Right hindlimb (tissue), 1 donor: ENCODE results near the gene CUEDC1.

Experiments
- DNase-seq: peaks from one replicate; pipeline ENCODE4 v3.0.0-alpha.2; 2018

The CUEDC1 gene

DNA sequence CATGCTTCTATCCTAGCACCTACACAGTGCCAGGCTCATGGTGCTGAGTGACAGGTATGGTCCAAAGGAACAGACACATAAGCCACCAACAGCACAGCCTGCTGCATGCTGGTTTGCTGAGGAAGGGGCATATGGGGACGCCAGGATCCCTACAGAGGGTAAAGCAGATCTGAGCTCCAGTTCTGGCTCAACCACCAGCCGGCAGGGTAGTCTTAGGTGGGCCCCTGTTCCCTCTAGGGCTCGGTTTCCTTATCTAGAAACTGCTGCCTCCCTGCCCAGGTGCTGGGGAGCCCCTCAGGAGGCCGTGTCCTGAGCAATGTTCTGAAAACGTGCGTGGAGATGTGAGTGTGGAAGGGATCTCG, 81.2 kb downstream of the CUEDC1 start:
- DNase-seq: no peak

DNA sequence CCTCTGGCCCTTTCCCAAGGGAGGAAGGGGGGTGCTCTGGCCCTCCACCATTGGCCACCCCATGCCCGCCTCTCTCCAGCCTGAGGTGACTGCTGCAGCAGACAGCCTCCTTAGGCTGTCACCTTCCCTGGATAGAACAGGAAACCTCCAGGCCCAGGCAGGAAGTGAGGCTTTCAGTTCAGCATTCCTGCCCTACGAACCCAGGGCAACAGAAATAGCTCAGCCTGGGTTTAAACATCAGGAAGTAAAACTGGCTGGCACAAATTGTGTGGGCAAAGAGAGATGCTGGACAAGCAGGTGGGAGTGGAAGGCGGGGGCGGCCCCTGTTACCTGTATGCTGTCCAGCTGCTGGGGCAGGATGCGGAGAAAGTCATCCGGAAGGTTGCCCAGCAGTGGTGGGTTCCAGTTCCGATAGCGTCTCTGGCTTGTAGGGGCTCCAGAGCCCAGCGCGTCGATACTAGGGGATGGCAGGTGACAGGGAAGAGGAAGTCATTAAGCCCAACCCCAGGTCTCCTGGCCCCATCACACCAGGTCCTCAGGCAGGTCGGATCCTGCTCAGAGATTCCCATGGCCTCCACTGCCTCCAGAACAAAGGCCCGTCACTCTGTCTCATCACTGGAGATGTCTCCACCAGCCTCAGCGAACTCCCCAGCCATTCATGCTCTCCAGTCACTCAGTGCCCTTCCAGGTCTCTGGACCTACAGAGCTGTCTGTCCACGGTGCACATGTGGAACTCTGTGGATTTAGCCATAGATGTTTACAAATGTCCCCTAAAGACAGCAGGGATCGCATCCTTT, 81.8 kb downstream of the CUEDC1 start:
- DNase-seq: no peak

DNA sequence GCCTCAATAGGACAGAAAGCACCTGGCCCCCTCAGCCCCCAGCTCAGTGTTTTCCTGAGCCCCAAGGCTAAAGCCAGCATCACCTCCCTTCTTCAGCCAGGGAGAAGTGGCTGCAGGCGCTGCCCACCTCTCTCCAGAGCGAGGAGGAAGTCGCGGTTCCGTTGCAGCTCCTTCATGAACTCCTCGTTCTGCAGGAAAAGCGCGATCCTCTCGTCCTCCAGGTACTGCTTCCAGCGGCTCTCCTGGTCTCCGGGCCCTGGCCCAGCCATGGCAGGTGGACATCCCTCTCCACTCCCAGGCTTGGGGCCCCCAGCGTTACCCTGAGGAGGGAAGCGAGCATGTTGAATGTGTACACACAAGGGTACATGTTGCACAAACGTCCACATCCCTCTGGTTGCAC, 82.7 kb downstream of the CUEDC1 start:
- DNase-seq: no peak

DNA sequence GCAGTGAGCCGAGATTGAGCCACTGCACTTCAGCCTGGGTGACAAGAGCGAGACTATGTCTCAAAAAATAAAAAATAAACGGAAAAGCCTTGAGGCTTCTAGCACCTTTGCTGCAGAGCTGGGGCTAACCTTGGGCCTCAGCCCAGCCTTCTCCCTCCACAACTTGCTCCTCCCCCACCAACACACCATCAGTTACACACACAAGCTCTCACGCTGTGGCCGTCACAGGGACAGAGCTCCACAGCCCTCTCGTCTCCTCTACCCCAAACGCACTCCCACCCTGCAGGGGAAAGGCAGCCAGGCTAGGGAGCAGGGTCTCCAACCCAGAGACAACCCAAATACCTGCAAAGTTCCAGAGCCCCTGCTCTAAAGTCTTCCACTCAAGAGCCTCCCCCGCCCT, 83.3 kb downstream of the CUEDC1 start:
- no peak for DNase-seq

DNA sequence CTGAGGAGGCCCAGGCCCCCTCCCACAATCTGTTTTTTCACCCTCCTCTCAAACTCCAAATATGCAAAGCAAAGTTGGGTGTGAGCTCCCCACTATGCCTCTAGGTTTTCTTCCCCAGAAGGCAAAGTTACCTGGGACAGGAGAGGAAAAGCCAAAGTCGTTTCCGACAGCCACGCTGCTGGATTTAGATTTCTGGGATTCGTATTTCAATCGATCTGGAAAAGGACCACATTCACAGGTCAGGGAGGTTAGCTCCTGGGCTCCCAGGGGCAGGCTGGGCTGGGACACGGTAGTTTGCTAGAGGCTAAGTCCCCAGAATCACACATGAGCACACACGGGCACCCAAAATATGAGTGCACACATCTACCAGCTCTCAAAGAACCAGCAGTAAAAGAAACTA, 84.1 kb downstream of the CUEDC1 start:
- DNase-seq: no peak

- no peak for DNase-seq
Observed at GRCh38 chr17:57870283-57870635, 85.0 kb downstream of the CUEDC1 start.

GRCh38 chr17:57869617-57870282, 85.5 kb downstream of the CUEDC1 start:
- no peak for DNase-seq

- no peak for DNase-seq
Observed at GRCh38 chr17:57868910-57869616, 86.1 kb downstream of the CUEDC1 start.

DNA sequence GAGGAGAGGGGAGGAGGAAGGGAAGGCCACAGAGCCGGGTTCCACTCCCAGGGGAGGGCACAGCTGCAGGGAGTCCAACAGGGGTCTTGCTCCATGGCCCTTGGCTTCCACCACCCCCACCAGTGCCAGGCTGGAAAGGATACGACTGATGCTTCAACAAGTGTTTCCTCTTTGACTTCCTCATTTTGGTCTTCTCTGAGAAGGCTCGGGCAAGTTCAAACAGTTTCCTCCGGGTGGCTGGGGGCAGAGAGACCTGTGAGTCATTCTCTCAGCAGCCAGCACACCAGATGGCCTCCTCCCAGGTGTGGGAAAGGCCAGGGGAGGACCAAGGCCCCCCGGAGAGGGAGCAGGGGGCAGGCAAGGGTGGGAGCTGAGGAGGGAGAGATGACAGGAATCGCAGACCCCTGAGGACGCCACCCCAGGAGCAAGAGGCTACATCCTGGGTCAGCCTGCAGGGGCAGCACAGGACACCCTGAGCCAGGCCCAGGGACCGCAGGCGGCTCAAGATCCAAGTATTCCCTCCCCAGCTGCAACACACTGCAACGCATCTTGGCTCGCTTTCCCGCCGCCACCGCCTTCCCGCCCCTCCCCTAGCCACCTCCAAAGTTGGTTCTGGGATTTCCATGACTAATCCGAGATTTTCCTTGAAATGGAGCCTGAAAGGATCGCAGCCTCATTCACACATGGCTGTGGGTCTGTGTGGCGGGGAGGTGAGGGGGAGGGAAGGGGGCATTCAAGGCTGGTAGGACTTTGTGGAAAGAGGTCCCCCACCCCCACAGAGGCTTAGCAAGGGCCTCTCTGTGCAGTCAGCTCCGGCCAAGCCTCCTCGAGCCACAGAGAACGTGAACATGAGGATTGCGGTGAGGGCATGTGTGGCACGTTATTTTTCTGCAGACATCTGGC, 87.0 kb downstream of the CUEDC1 start:
- DNase-seq: peak; percentile 91

DNA sequence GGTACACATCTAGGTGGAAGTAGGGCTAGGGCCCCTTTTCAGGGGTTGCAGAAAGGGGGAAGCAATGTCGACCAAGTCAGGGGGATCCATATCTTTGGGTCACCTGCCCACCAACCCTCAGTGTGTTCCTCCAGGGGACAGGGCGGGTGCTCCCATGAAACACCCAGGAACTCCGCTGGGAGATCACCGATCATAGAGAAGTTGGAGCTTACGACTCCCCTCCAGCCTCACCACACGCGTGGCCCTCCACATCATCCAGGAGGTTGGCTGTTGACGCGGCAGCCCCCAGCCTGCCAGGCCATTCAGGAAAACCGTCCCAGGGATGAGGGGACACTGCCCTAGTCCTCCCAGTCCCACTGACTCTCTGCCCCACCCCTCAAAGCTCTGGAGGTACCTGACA, 88.1 kb downstream of the CUEDC1 start:
- DNase-seq: no peak

DNA sequence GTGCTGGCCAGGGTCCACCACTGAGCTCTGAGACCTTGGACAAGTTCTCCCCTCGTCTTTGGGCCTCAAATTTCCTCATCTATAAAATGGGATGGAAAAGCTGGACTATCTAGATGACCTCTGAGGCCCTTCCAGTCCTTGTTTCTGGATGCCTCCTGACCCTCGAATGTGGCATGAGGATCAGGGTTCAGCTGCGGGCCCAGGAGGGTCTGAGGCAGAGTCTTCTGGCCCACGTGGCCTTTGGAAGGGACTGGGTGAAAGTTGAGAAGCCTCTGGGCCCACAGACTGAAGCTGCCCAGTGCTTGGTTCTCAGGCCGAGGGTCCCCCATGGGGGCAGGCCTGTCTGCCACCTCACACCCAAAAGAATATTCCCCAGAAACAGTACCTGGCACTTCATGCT, 88.5 kb downstream of the CUEDC1 start:
- DNase-seq: no peak

DNA sequence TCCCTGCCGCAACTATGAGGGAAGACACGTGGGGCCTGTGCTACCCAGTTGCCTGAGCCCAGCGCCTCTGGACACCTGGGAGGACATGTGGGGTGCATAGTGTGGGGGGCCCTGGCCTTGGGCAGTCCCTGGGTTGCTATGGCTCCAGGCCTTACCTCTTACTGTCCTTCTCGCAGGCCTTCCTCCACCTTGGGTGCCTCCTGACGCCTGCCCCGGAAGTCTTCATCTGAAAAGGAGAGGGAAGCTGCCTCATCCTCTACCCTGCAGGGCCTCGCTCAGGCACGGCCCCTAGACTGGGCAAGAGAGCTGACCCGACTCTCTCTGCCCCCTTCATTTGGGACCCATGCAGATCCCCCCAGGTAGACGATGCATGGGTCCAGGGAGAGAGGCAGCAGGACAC, 88.9 kb downstream of the CUEDC1 start:
- no peak for DNase-seq

DNA sequence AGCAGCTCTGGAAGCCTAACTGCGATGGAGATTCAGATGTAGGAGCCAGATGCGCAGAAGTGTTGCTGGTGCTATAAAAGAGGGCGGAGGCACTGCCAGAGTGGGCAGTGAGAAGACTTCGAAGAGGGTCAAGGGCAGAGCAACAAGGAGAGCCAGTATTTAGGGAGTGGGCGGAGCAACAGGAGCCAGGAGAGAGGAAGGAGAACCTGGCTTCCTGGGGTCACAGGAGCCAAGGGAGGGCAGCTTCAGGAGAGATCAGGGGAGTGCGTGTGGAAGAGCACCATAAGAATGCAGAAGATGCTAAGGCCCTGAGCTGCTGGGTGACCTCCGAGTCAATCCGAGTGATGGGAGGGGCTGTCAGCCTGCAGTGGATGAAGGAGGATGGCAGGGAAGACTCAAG, 90.9 kb downstream of the CUEDC1 start:
- no peak for DNase-seq

GRCh38 chr17:57862694-57863667, 92.2 kb downstream of the CUEDC1 start:
- DNase-seq: peak; percentile 71

DNA sequence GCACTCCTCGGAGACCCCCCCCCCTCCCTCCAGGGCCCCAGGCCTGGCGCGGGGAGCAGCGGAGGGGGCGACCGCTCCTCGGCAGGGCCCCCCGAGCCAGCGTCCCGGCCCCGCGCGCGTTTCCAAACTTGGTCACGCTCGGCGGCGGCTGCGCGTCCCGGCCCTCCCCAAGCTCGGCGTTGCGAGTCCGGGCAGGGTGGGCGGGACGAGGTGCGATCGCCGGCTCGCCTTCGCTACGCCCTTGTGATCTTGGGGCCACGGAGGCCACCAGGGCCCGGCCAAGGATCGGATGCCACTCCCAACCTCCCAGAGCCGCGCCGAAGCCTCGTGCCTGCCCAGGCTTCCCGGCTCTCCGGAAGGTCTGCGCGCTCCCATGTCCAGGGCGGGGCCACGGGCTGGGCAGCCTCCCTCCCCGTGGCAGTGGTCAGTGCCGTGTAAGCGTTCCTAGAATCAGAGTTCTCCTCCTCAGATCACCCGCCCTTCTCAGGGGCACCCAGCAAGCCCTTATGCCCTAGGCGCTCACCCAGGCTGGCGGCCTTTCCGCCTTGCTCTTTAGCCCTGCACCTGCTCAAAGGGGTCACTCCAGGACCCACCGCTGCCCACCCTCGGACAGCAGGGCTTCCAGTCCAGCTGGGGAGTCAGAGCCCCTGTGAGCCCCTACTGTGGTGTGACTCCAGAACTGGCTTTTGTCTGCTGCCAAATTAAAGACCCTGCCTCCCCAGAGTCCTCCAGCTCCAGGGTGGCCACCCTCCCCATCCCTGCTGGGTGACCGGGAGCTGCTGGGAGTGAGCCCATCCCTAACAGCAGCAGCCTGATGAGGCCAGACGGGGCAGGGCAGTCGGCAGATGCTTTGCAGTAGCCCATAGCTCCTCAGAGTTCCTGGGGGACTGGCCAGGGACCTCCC, 93.2 kb downstream of the CUEDC1 start:
- DNase-seq: peak; percentile 71

- peak; percentile 61 for DNase-seq
Observed at GRCh38 chr17:57861000-57861789, 94.0 kb downstream of the CUEDC1 start.

DNA sequence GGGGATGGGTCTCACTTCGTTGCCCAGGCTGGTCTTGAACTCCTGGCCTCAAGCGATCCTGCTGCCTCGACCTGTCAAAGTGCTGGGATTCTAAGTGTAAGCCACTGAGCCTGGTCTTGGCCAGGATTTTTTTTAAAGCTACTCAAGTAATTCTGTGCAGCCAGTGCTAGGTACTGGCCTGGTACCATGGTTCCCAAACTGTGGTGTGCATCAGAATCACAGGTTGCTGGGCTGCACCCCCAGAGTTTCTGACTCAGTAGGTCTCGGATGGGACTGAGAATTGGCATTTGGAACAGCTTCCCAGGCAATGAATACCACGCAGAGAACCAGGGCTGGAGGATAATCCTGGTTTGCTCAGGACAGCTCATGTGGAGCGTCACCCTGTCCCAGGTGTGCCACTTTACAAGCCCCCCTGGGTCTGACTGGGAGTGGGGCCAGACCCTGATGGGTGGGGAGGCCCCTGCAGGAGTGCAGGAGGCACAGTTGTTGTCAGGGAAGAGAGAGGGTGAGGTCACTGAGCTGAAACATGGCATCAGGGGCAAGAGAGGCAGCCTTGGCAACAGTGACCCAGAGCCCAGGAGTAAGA, 94.7 kb downstream of the CUEDC1 start:
- DNase-seq: no peak

- DNase-seq: no peak
Observed at GRCh38 chr17:57859601-57860413, 95.4 kb downstream of the CUEDC1 start.

DNA sequence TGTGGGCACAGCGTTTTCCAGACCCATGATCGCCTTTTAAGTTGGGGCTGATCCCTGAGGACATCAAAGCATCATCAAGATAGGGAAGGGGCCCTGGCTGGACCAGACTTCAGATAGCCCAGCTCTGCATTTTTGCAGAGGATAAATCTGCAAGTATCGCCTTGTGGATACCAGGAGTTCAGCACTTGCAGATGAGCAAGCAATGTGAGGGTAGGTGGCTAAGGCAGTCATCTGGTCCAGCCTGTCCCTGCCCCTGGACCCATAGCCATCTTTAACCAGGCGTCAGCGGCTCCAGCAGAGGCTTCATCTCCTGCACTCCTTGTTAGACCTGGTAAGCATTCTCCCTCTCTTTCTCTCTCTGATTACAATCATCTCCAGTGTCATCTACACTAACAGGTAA, 96.4 kb downstream of the CUEDC1 start:
- DNase-seq: no peak
